ENCODE data around the gene MACROD2.

Gene MACROD2

DNA sequence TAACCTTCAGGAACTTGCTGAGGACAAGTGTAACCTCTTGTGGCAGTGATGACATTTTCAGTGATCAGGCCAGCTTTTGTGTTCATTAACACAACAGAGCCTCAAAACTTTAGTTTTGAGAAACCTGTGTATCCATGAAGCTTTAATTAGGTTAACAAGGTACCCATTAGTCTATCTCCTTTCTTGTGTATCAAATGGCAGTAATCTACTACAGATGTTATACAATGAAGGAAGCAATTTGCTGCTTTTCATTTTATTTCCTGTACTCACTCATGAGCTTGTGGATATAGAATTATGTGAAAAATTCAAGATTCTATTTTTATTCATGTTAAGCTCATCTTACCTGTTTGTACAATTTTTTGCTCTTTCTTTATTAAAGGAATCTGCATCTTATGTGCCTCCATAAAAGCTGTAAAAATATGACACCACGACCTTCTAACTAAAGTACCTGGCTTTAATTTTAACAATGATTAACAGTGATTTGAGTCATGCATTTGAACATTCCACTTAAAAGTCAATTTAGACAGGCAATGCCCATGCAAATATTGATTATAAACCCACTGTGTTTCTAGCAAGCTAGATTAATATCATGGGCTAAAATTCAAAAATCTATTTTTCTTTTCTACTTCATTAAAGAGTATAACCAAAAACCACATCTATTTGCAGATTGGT lies 1680.6 kb downstream of the MACROD2 start:
- no peak for DNase-seq

DNA sequence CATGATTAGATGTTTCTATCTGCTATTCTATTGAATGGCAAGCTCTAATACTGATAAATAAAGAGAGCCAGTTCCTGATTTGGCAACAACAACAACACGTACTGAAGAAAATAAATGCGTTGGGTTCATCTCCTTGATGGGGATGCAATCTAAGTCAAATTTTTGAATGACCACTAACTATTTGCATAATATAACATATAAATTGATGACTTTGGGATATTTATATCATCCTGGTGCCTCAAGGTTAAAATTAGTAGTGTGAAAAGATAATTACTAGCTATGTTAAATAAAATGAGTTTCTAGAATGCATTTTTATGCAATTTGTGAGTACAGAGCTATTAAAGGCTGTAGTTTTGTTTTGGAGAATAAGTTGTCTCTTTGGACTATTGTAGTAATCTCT lies 1681.5 kb downstream of the MACROD2 start:
- DNase-seq, result no peak

- DNase-seq, result no peak
Observed at GRCh38 chr20:15682690-15683089, 1687.4 kb downstream of the MACROD2 start.

GRCh38 chr20:15692570-15692969 lies 1697.3 kb downstream of the MACROD2 start:
- no peak for DNase-seq

- DNase-seq, result no peak
Observed at GRCh38 chr20:15699431-15700146, 1704.3 kb downstream of the MACROD2 start.

DNA sequence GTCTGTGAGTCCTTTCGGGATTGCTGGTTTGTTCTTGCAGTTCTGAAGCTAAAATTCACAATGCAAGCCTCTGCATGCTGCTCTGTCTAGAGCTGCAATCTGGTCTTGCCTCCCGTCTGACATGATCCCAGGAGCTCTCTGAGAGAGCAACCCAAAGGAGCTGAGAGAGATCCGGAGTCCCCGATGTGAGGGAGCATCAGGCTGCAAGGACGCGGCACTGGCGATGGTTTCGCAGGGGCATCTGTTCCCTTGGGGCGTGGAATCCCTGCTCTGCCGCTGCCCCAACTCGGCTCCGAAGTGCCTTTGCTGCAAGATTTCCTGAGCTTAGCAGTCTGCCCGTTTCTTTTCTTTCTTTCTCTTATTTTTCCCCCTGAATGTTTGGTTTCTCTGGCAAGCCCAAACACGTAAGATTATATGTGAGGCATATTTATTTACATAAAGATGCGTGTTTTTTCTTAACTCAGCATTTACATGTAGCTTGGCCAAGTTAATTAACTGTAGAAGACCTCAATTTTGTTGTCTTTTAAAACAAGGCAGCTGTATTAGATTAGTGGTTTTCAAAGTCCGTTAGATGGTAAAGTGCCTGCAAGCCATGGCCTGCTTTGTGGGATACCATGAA lies 1704.9 kb downstream of the MACROD2 start:
- DNase-seq, result no peak

DNA sequence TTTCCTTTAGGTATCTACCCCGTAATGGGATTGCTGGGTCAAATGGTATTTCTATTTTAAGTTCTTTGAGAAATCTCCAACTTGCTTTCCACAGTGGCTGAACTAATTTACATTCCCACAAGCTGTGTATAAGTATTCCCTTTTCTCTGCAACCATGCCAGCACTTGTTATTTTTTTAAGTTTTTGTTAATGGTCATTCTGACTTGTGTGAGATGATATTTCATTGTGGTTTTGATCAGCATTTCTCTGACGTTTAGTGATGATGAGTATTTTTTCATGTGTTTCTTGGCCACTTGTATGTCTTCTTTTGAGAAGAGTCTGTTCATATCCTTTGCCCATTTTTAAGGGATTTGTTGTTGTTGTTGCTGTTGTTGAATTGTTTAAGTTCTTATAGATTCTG lies 1706.8 kb downstream of the MACROD2 start:
- no peak for DNase-seq

- DNase-seq, result no peak
Observed at GRCh38 chr20:15703171-15703911, 1708.0 kb downstream of the MACROD2 start.

DNA sequence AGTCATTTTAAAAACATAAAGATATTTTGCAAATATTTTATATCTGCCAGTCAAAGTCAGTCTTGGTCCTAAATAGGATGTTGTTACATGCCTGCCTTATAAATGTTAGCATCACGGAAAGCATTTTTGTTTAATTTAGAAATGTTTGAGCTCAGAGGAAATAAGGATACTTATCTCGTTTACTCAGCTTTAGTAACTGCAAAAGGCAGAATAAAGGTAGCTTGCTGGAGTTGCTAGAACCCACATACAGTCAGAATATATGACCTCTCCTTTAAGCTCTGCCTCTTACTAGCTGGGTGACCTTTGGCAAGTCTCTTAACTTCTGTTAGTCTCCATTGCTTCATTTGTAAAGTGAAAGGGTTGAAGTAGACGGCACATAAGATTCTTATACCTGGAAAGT lies 1710.7 kb downstream of the MACROD2 start:
- no peak for DNase-seq

GRCh38 chr20:15706719-15707118 lies 1711.4 kb downstream of the MACROD2 start:
- DNase-seq, result no peak

DNA sequence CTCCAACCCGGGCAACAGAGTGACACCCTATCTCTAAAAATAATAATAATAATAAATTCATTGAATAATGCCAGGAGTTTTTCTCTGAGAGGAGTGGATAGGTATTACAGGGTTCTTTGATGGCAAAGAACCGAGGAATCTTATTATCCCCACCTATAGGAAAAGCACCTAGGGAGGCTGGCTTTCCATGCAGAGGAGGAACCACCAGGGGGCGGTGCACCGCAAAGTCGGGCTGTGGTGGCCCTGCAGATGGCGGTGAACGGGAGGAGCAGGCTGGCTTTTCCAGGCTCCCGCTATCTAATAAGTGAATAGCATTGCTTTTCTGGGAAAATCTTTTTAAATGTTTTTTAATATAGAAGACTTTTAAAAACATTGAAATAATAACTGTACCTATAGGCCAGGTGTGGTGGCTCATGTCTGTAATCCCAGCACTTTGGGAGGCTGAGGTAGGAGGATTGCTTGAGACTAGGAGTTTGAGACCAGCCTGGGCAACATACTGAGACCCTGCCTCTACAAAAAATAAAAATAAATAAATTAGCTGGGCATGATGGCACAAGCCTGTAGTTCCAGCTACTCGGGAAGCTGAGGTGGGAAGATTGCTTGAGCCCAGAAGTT lies 1713.8 kb downstream of the MACROD2 start:
- DNase-seq, result peak; percentile 25

GRCh38 chr20:15710636-15711035 lies 1715.3 kb downstream of the MACROD2 start:
- DNase-seq, result no peak

DNA sequence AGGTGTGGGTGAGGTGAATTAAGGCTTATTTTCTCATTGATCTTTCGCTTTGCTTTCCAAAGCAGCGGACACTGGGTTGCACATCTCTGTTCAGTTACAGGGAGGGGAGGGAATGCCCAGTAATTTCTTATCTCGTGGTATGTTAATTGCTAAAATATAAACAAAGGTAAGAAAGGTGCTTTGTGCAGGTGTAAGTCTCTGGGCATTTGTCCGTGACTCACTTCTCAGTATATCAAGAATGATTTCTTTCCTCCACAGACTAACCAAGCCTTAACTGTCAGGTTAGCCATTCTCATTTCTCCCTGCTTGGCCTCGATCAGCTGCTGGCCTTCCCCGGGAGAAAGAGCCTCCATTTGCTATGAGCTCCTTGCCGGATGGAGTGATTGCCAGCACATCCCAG lies 1715.9 kb downstream of the MACROD2 start:
- no peak for DNase-seq

GRCh38 chr20:15716256-15716655 lies 1720.9 kb downstream of the MACROD2 start:
- DNase-seq, result no peak

DNA sequence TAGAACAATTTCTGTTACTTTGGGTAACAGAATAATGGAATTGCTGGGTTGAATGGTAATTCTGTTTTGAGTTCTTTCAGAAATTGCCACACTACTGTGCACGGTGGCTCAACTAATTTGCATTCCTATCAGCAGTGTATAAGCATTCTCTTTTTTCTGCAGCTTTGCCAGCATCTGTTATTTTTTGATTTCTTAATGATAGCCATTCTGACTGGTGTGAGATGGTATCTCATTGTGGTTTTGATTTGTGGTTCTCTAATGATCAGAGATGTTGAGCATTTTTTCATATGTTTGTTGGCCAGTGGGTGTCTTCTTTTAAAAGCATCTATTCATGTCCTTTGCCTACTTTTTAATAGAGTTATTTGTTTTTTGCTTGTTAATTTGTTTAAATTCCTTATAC lies 1731.1 kb downstream of the MACROD2 start:
- DNase-seq, result no peak

DNA sequence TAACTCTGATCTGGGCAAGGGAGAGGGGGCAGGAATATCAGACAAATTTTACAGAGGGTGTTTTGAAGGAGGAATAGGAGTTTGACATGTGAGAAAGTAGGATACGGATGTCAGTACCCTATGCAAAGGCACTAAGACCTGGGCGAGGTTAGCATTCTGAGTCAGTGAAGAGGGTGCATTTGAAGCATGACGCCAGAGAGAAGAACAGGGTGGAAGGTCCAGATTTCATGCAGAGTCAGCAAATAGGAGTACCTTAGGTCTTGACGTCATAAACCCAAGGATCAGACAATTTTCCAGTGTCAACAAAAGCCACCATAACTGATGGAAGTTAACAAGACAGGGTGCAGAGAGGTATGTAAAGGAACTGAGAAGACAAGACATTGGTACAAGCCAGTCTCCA lies 1738.7 kb downstream of the MACROD2 start:
- no peak for DNase-seq

GRCh38 chr20:15739035-15739434 lies 1743.7 kb downstream of the MACROD2 start:
- no peak for DNase-seq

DNA sequence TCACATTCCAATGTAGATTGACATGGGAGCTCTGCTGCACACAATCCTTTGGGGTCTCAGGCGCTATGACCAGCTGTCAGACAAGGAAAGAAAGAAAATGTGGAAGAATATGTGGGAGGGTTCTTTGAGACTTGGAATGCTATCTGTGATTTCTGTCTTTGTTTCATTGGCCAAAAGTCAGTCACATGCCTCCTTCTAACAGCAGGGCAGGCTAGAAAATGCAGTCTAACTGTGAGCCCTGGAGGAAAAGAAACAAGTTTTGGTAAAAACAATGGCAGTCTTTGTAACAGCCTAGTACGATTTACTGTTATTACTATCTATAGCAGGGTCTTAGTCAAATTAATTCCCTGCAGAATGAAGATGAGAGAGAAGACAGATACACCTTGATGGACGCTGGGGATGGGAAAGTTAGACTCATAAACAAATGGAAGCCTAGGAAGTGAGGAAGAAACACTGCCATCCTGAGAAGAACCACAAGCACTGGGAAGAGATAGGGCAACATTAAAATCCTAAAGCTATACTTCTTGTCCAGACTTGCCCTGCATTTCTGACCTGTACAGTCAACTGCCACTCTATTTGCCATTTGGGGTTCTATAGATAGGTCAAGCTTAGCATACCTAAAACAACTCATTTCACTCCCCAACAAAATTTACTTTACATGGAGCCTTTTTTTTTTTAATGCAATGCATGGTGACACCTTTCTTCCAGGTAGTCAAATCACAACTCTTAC lies 1744.9 kb downstream of the MACROD2 start:
- no peak for DNase-seq

DNA sequence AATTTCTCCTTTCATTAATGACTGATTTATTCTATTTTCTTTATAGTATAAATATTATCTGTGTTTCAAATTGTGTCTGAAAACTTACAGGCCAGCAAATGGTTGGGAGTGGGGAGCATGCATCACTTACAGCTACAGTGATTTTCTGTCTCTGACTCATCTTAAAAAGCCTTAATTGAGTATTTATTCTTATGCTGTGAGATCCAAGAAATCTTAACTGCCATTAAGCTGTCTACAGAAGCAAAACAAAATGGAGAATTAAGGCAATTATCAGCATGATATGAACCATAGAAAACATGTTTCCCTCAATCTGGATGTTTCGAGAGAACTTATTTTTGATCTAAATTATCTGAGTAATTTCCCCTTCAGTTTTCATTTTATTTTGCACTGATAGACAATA lies 1746.8 kb downstream of the MACROD2 start:
- DNase-seq, result no peak

GRCh38 chr20:15742627-15743026 lies 1747.3 kb downstream of the MACROD2 start:
- DNase-seq, result no peak

DNA sequence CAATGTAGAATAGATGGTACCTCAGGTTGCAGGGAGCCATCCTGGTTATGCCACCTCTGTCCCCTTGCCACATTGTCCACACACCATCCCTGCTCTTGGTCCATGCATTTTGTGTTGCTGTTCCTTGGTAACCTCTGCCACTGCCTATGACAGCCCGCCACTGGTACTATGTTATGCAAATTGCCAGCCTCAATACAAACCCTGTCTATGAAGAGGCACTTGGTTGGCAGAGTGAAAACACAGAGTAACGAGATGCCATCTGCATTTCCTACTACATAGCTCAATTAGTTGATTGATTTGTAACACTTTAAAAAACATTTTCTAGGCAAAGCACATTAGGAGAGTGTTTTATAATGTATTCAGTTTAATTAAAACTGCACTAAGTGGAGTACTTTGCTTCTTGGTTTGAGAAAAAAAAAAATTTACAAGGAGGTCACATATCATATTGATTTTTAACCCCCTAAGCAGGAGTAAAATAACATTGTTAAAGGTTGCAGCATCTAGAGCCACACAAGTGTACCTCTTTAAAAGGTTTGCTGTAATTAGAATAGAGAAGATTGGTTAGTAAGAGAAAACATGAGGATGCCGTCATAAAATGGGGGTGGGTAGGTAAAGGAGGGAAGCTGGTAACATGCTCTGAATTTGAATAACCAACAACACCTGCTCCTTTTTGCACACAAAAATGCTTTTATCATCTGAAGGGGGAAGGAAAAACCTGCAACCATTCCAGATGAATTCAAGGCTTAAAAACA lies 1760.9 kb downstream of the MACROD2 start:
- DNase-seq, result no peak

GRCh38 chr20:15756754-15757115 lies 1761.4 kb downstream of the MACROD2 start:
- DNase-seq, result no peak
